OCI-LY1 (cell line): Measurements from ENCODE around the gene GNA12.
A peak's percentile ranks its signal among the peaks of the same experiment; 100 is the strongest.

ENCODE experiments used
- H2AFZ ChIP-seq: fragments of 200-600 bp; sonication (generic), shearing (Covaris generic); 2 replicates; pipeline ENCODE4 v1.6.0; 2014; ENCODE audit warnings: antibody characterized with exemption, mild to moderate bottlenecking, low read length
- H3F3A ChIP-seq: fragments of 200-600 bp; sonication (generic), shearing (Covaris generic); 2 replicates; pipeline ENCODE4 v1.6.0; 2014; ENCODE audit warnings: mild to moderate bottlenecking, antibody characterized with exemption, low read length, moderate library complexity; ENCODE audit not compliant: insufficient read depth
- H3K27ac ChIP-seq: fragments of 200-600 bp; sonication (generic); 2 replicates; pipeline ENCODE4 v1.5.1; 2014; ENCODE audit warnings: low read length, mixed run types, mild to moderate bottlenecking, low read depth; ENCODE audit not compliant: poor library complexity, severe bottlenecking
- H3K27me3 ChIP-seq: fragments of 200-600 bp; sonication (generic); 2 replicates; pipeline ENCODE4 v1.6.0; 2014; ENCODE audit warnings: antibody characterized with exemption, mild to moderate bottlenecking, low read length, moderate library complexity; ENCODE audit not compliant: insufficient read depth
- H3K36me3 ChIP-seq: fragments of 200-600 bp; sonication (generic); 2 replicates; pipeline ENCODE4 v1.6.1; 2014; ENCODE audit warnings: mild to moderate bottlenecking, antibody characterized with exemption, low read length, moderate library complexity, mixed read lengths; ENCODE audit not compliant: insufficient read depth
- H3K4me1 ChIP-seq: fragments of 200-600 bp; sonication (generic); 2 replicates; pipeline ENCODE4 v1.5.1; 2014; ENCODE audit warnings: mild to moderate bottlenecking, low read length, moderate library complexity; ENCODE audit not compliant: insufficient read depth, severe bottlenecking
- H3K4me2 ChIP-seq: fragments of 200-600 bp; sonication (generic), shearing (Covaris generic); 2 replicates; pipeline ENCODE4 v1.6.1; 2014; ENCODE audit warnings: low read length
- H3K4me3 ChIP-seq: fragments of 200-600 bp; sonication (generic); 2 replicates; pipeline ENCODE4 v1.5.1; 2014; ENCODE audit warnings: low read length, low read depth, mild to moderate bottlenecking, mixed read lengths; ENCODE audit not compliant: poor library complexity, severe bottlenecking
- H3K79me2 ChIP-seq: fragments of 200-600 bp; shearing (Covaris generic); 2 replicates; pipeline ENCODE4 v1.6.1; 2016; ENCODE audit warnings: mixed run types, low read length, mixed read lengths; ENCODE audit not compliant: insufficient read depth
- H3K9ac ChIP-seq: fragments of 200-600 bp; sonication (generic), shearing (Covaris generic); 2 replicates; pipeline ENCODE4 v1.6.1; 2014; ENCODE audit warnings: mild to moderate bottlenecking, low read length, mixed read lengths
- H3K9me2 ChIP-seq: fragments of 200-600 bp; sonication (generic), shearing (Covaris generic); 2 replicates; pipeline ENCODE4 v1.6.1; 2014; ENCODE audit warnings: low read depth, mild to moderate bottlenecking, low read length, mixed read lengths
- H3K9me3 ChIP-seq: fragments of 200-600 bp; shearing (Covaris generic); 2 replicates; pipeline ENCODE4 v1.6.1; 2014; ENCODE audit warnings: low read length, mixed read lengths
- H4K20me1 ChIP-seq: fragments of 200-600 bp; sonication (generic), shearing (Covaris generic); 2 replicates; pipeline ENCODE4 v1.6.0; 2016; ENCODE audit warnings: mild to moderate bottlenecking, low read length; ENCODE audit not compliant: insufficient read depth
- CTCF ChIP-seq: fragments of 200-600 bp; sonication (generic), shearing (Covaris generic); IDR thresholded peaks from 2 replicates; pipeline ENCODE4 v1.5.1; 2017; ENCODE audit warnings: mild to moderate bottlenecking, antibody characterized with exemption, low read length, moderate library complexity, mixed read lengths
- EZH2 ChIP-seq: fragments of 200-600 bp; sonication (generic), shearing (Covaris generic); IDR thresholded peaks from 2 replicates; pipeline ENCODE4 v1.8.0; 2017; ENCODE audit warnings: borderline replicate concordance, mixed run types, mild to moderate bottlenecking, antibody characterized with exemption, low read length, moderate library complexity, mixed read lengths

Gene GNA12

GRCh38 chr7:2844153-2845033 is at the start of gene GNA12:
TSS of gene GNA12 (minus strand) at chr7:2844308. CDS start at chr7:2844161, 147 bp downstream.
- peak within 1 kb of the TSS; percentile 81 for H3K4me2 ChIP-seq
- H3K36me3 ChIP-seq: no peaks in the 10 kb centered on the region; the same call in 1 of the 2 replicates
- H3K9me3 ChIP-seq: 0 out of 2 replicates have a peak, but pooled peaks cover 3% of the 10 kb centered on the region
- H2AFZ ChIP-seq: peak within 1 kb of the TSS; percentile 64
- no peaks in the 10 kb centered on the region for H4K20me1 ChIP-seq
- peak within 1 kb of the TSS; percentile 50; the same call in 1 of the 2 replicates for H3K9ac ChIP-seq
- peaks cover 5% of the 10 kb centered on the region; the same call in 1 of the 2 replicates for H3K27me3 ChIP-seq
- TF ChIP-seq EZH2 (no peak), CTCF (no peak)
- no peak within 1 kb of the TSS for H3K27ac ChIP-seq
- no peaks in the 10 kb centered on the region for H3K9me2 ChIP-seq
- H3K4me3 ChIP-seq: peak within 1 kb of the TSS; percentile 64
- no peaks in the 10 kb centered on the region for H3F3A ChIP-seq
- H3K79me2 ChIP-seq: no peaks in the 10 kb centered on the region
- peaks cover 13% of the 10 kb centered on the region for H3K4me1 ChIP-seq

- peaks cover 70% of the 10 kb centered on the region for H3K4me1 ChIP-seq
- H3K27me3 ChIP-seq: no peaks in the 10 kb centered on the region
- peak overlapping the region; percentile 100 for H3K27ac ChIP-seq
- peak overlapping the region; percentile 55 for H3K4me3 ChIP-seq
- no peaks in the 10 kb centered on the region for H3K9me3 ChIP-seq
- H3K9me2 ChIP-seq: no peaks in the 10 kb centered on the region
- no peaks in the 10 kb centered on the region for H3K79me2 ChIP-seq
- no peaks in the 10 kb centered on the region for H4K20me1 ChIP-seq
- peak overlapping the region; percentile 80 for H3K9ac ChIP-seq
- no peaks in the 10 kb centered on the region for H3K36me3 ChIP-seq
- TF ChIP-seq CTCF (no peak), EZH2 (no peak)
- no peak overlapping the region for H2AFZ ChIP-seq
- H3F3A ChIP-seq: peaks cover 10% of the 10 kb centered on the region
- peak overlapping the region; percentile 81 for H3K4me2 ChIP-seq
Observed at GRCh38 chr7:2893411-2893861, 49.3 kb upstream of the GNA12 start.

DNA sequence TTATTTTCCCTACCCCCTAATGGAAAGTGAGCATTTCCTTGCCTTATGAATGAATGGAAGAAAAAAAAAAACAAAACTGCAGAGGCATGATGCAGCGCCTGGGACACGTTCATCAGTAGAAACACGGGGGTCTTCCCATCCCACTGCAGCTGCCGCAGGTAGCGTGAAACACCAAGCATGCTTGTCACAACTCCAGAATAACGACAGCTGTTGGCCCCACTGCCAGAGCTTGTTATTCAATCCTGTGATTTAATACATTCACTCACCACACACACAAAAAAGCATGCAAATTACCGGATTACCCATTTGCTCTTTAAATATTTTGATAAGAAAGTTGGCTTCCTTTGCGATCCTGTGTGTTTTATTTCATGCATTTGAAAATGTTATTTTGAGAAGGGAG is 48.4 kb upstream of the GNA12 start:
- TF ChIP-seq EZH2 (no peak), CTCF (no peak)
- H3K4me1 ChIP-seq: peaks cover 78% of the 10 kb centered on the region
- H3K9ac ChIP-seq: peak overlapping the region; percentile 80
- H3K4me2 ChIP-seq: peak overlapping the region; percentile 34
- H4K20me1 ChIP-seq: no peaks in the 10 kb centered on the region
- no peak overlapping the region for H2AFZ ChIP-seq
- H3K4me3 ChIP-seq: peak overlapping the region; percentile 30
- no peaks in the 10 kb centered on the region for H3K36me3 ChIP-seq
- no peaks in the 10 kb centered on the region for H3K27me3 ChIP-seq
- no peaks in the 10 kb centered on the region for H3K79me2 ChIP-seq
- H3F3A ChIP-seq: peaks cover 10% of the 10 kb centered on the region
- H3K9me3 ChIP-seq: no peaks in the 10 kb centered on the region
- H3K9me2 ChIP-seq: no peaks in the 10 kb centered on the region
- H3K27ac ChIP-seq: peak overlapping the region; percentile 100
